ENCODE results near the gene INTS11. TPM values are rescaled to one million over a fixed set of nuclear protein-coding genes. Genes with fewer than 3 reads are reported as not detected.

INTS11 gene
- total and polyA plus RNA-seq, 10 donors = 89.2 to 203 (median 102) TPM

DNA sequence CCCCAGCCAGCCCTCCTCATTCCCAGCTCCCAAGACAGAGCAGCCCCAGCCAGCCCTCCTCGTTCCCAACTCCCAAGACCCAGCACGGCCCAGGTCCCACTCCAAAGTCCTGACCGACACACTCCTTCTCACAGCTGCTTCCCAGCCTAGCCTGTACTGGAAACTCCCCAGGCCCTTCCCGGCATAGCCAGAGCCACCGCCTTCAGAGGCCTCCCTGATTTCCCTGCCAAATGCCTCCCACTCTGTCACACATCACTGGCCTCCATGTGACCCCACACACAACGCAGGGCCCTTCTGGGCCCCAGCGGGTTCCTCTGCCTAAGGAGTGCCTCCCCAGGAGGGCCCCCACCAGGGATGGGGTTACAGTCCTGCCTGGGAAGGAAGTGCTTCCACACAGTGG, 53.6 kb downstream of the INTS11 start:
- 60 to 85% (median 78%) methylated on average over 7 of the region's 7 CpGs for WGBS, 5 donors
- peaks cover 0 to 58% (median 24%) of the 10 kb centered on the region in 6 donors for H3K36me3 ChIP-seq
- H3K4me1 ChIP-seq = peaks cover 26 to 77% (median 56%) of the 10 kb centered on the region in 6 donors
- intact Hi-C loops (cut with DNase I; ENCODE audit: low total_unique reads) = no loop called here
- peak overlapping the region in 1 of 8 donors; percentile 21 for H3K4me3 ChIP-seq
- H3K9me3 ChIP-seq = no peaks in the 10 kb centered on the region
- DNase-seq = peak; percentile 72
- peak overlapping the region in 6 of 8 donors; percentile 3 to 46 (median 31) for H3K27ac ChIP-seq
- H3K27me3 ChIP-seq (replicated peaks in 1 of 7) = no peaks in the 10 kb centered on the region
- TF ChIP-seq POLR2AphosphoS5 (IDR thresholded peaks at IDR 0.05) (peak in 2 of 3 donors; percentile 31), POLR2A (IDR thresholded peaks at IDR 0.05) (no peak)

- intact Hi-C loops (cut with DNase I; ENCODE audit: low total_unique reads) = no loop called here
- no peak for TF ChIP-seq POLR2A (IDR thresholded peaks at IDR 0.05)
- TF ChIP-seq POLR2AphosphoS5 (IDR thresholded peaks at IDR 0.05) = peak in 1 of 3 donors; percentile 50
- no peak for TF ChIP-seq CTCF (IDR thresholded peaks at IDR 0.05 in 8 of 11, conservative IDR thresholded peaks at IDR 0.05 in 3 of 11)
- Histone ChIP-seq H3K27ac (no peak overlapping the region), H3K9me3 (no peaks in the 10 kb centered on the region), H3K36me3 (peaks cover 0 to 84% (median 45%) of the 10 kb centered on the region in 6 donors), H3K27me3 (replicated peaks in 1 of 7) (no peaks in the 10 kb centered on the region), H3K4me1 (peaks cover 26 to 80% (median 48%) of the 10 kb centered on the region in 6 donors), H3K4me3 (no peak overlapping the region)
- no peak for DNase-seq
- 90 to 98% (median 96%) methylated on average over 9 to 13 of the region's 13 CpGs for WGBS, 5 donors
These were observed 56.2 kb downstream of the INTS11 start for GRCh38 chr1:1268284-1268682.

DNA sequence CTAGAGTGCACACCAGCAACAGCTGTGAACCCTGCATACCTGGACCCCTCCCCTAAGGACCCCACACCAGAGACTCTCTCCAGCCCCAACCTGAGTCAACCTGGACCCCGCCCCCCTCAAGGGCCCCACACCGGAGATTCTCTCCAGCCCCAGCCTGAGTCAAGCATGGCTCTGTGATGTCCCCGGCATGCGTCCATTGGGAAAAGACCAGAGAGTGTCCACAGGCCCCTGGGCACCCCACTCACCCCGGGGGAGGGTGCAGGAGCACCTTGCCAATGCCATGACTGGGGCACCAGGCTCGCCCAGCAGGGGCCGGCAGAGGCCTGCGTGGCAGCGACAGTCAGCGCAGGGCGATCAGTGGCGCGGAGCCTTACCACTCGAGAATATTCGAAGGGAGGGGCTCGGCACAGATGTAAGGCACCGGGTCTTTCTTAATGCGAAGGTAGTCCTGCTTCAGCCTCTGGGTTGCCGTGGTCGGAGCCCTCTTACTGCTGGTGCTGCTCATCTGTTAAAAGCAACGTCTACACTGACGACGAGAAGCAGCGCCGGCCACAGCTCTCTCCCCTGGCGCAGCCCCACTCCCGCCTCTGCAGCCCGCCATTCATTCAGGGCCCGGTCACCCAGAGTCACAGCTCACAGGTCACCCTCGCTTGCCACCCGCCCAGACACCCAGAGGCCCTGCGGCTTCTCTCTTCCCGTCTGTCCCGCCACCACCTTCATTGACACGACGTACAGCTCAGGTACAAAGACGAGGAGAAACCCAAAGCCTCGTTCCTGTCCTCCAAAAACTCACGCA, 56.8 kb downstream of the INTS11 start:
- WGBS, 5 donors = 93 to 97% (median 95%) methylated on average over 34 to 39 of the region's 39 CpGs
- H3K4me3 ChIP-seq = no peak overlapping the region
- intact Hi-C loops (cut with DNase I; ENCODE audit: low total_unique reads) = no loop called here
- H3K4me1 ChIP-seq = peaks cover 26 to 78% (median 45%) of the 10 kb centered on the region in 6 donors
- H3K36me3 ChIP-seq = peaks cover 0 to 90% (median 51%) of the 10 kb centered on the region in 6 donors
- DNase-seq = no peak
- H3K27ac ChIP-seq = no peak overlapping the region
- H3K27me3 ChIP-seq (replicated peaks in 1 of 7) = no peaks in the 10 kb centered on the region
- TF ChIP-seq CTCF (IDR thresholded peaks at IDR 0.05 in 8 of 11, conservative IDR thresholded peaks at IDR 0.05 in 3 of 11) (no peak), POLR2AphosphoS5 (IDR thresholded peaks at IDR 0.05) (peak in 2 of 3 donors; percentile 7 to 46), POLR2A (IDR thresholded peaks at IDR 0.05) (no peak)
- H3K9me3 ChIP-seq = no peaks in the 10 kb centered on the region

- WGBS, 5 donors = 83 to 91% (median 85%) methylated on average over 10 of the region's 10 CpGs
- Histone ChIP-seq H3K27me3 (replicated peaks in 1 of 7) (no peaks in the 10 kb centered on the region), H3K9me3 (no peaks in the 10 kb centered on the region), H3K4me3 (no peak overlapping the region), H3K4me1 (peaks cover 0 to 78% (median 37%) of the 10 kb centered on the region in 6 donors), H3K36me3 (peaks cover 0 to 95% (median 74%) of the 10 kb centered on the region in 6 donors), H3K27ac (no peak overlapping the region)
- intact Hi-C loops (cut with DNase I; ENCODE audit: low total_unique reads) = no loop called here
- DNase-seq = no peak
- TF ChIP-seq CTCF (IDR thresholded peaks at IDR 0.05 in 8 of 11, conservative IDR thresholded peaks at IDR 0.05 in 3 of 11) = no peak
- no peak for TF ChIP-seq POLR2AphosphoS5 (IDR thresholded peaks at IDR 0.05)
- TF ChIP-seq POLR2A (IDR thresholded peaks at IDR 0.05) = no peak
These were observed 59.6 kb downstream of the INTS11 start for GRCh38 chr1:1264868-1265272.
